Measurements from ENCODE around the gene VWA5A. TPM values are rescaled to one million over a fixed set of nuclear protein-coding genes. Genes with fewer than 3 reads are reported as not detected.

Gene VWA5A
- total and polyA plus RNA-seq, 9 of the 15 experiments (the other 6 are each of a cell fraction or from before 2014, with no cell fraction given): 4.6 to 19.7 (median 6.9) TPM

GRCh38 chr11:124170801-124171586 lies 55.7 kb downstream of the VWA5A start (continued):
- TF ChIP-seq MGA (IDR thresholded peaks at IDR 0.05) (peak; percentile 60; the same call in 1 of the 2 replicates), IRF2 (CRISPR knock-in tag; IDR thresholded peaks at IDR 0.05) (no peak), NR2F6 (CRISPR knock-in tag; IDR thresholded peaks at IDR 0.05) (no peak), ZFP1 (CRISPR knock-in tag; IDR thresholded peaks at IDR 0.05) (no peak), PHTF2 (CRISPR knock-in tag; IDR thresholded peaks at IDR 0.05) (no peak), MXI1 (IDR thresholded peaks at IDR 0.05; ENCODE audit: low read depth, low read length) (0 out of 2 replicates have a peak, but pooled peaks have one; percentile 29), ZNF140 (CRISPR knock-in tag; IDR thresholded peaks at IDR 0.05) (no peak), USF1 (CRISPR knock-in tag; IDR thresholded peaks at IDR 0.05) (no peak), ZNF146 (CRISPR knock-in tag; IDR thresholded peaks at IDR 0.05; ENCODE audit: unreplicated experiment) (no peak), ZBTB5 (IDR thresholded peaks at IDR 0.05) (no peak), KLF6 (CRISPR knock-in tag; IDR thresholded peaks at IDR 0.05; ENCODE audit: borderline replicate concordance) (no peak), KDM2B (CRISPR knock-in tag; IDR thresholded peaks at IDR 0.05) (0 out of 2 replicates have a peak, but pooled peaks have one; percentile 51), POLR3A (IDR thresholded peaks at IDR 0.05; ENCODE audit: borderline replicate concordance, extremely low read depth, insufficient read depth, insufficient read length) (no peak), ZNF12 (CRISPR knock-in tag; IDR thresholded peaks at IDR 0.05) (no peak)

All from K562 (cell line).